GM23248 (cell line): ENCODE measurements around the gene KCNN1. TPM values are rescaled to one million over a fixed set of nuclear protein-coding genes. Genes with fewer than 3 reads are reported as not detected.
A peak's percentile ranks its signal among the peaks of the same experiment; 100 is the strongest.
"Not testable (repeated sequence)": the region's sequence is repeated elsewhere in the genome, so short reads cannot be mapped to it uniquely, and the experiment has no call there.

Experiments
- DNase-seq: peaks from one replicate; pipeline ENCODE4 v3.0.0-alpha.2; 2015
- H2AFZ ChIP-seq: fragments of 200-600 bp; sonication (generic); 2 replicates; pipeline ENCODE4 v1.6.1; 2016; ENCODE audit warnings: antibody characterized with exemption
- H3F3A ChIP-seq: fragments of 200-600 bp; sonication (generic); 2 replicates; pipeline ENCODE4 v1.6.1; 2016; ENCODE audit warnings: mild to moderate bottlenecking, antibody characterized with exemption, mixed run types; ENCODE audit not compliant: insufficient read depth
- H3K27ac ChIP-seq: fragments of 200-600 bp; sonication (generic); 2 replicates; pipeline ENCODE4 v1.5.1; 2016; ENCODE audit warnings: mild to moderate bottlenecking
- H3K27me3 ChIP-seq: fragments of 200-600 bp; sonication (generic); replicated peaks from 2 replicates; pipeline ENCODE4 v1.6.1; 2016; ENCODE audit warnings: mild to moderate bottlenecking; ENCODE audit not compliant: insufficient read depth
- H3K36me3 ChIP-seq: fragments of 200-600 bp; sonication (generic); 2 replicates; pipeline ENCODE4 v1.6.1; 2016; ENCODE audit warnings: low read depth, mild to moderate bottlenecking
- H3K4me1 ChIP-seq: fragments of 200-600 bp; sonication (generic); 2 replicates; pipeline ENCODE4 v1.6.1; 2016; ENCODE audit warnings: mild to moderate bottlenecking; ENCODE audit not compliant: insufficient read depth
- H3K4me2 ChIP-seq: fragments of 200-600 bp; sonication (generic); one replicate; pipeline ENCODE4 v1.6.1; 2016; ENCODE audit warnings: mild to moderate bottlenecking; ENCODE audit not compliant: unreplicated experiment
- H3K4me3 ChIP-seq: fragments of 200-600 bp; sonication (generic); 2 replicates; pipeline ENCODE4 v1.5.1; 2016; ENCODE audit warnings: mild to moderate bottlenecking
- H3K79me2 ChIP-seq: fragments of 200-600 bp; sonication (generic); 2 replicates; pipeline ENCODE4 v1.6.1; 2016; ENCODE audit warnings: mild to moderate bottlenecking; ENCODE audit not compliant: insufficient read depth
- H3K9ac ChIP-seq: fragments of 200-600 bp; sonication (generic); 2 replicates; pipeline ENCODE4 v1.6.1; 2016; ENCODE audit warnings: mild to moderate bottlenecking
- H3K9me2 ChIP-seq: fragments of 200-600 bp; sonication (generic); 2 replicates; pipeline ENCODE4 v1.6.1; 2016; ENCODE audit warnings: mixed run types, mild to moderate bottlenecking, moderate library complexity; ENCODE audit not compliant: insufficient read depth
- H3K9me3 ChIP-seq: fragments of 200-600 bp; sonication (generic); one replicate; pipeline ENCODE4 v1.6.1; 2017; ENCODE audit warnings: low read depth
- H4K20me1 ChIP-seq: fragments of 200-600 bp; sonication (generic); 2 replicates; pipeline ENCODE4 v1.6.0; 2016; ENCODE audit not compliant: insufficient read depth
- EZH2 ChIP-seq: fragments of 200-600 bp; sonication (generic); IDR thresholded peaks from 2 replicates; pipeline ENCODE4 v1.6.1; 2018; ENCODE audit warnings: antibody characterized with exemption, mild to moderate bottlenecking; ENCODE audit not compliant: insufficient read depth, poor library complexity, severe bottlenecking
- EZH2phosphoT487 ChIP-seq: fragments of 200-600 bp; sonication (generic); IDR thresholded peaks from 2 replicates; pipeline ENCODE4 v1.6.1; 2018; ENCODE audit warnings: antibody characterized with exemption, moderate library complexity, mild to moderate bottlenecking, low read depth; ENCODE audit not compliant: insufficient read depth
- WGBS, 2 experiments: methylation state at CpG; one replicate each; pipeline ENCODE4 v1.1.6; 2015 to 2017; ENCODE audit warnings: low lambda C conversion rate in 2 of 2, low coverage in 1 of 2; ENCODE audit errors: missing lambda C conversion rate in 2 of 2; 5-methylcytosine and 5-hydroxymethylcytosine counted together
- in situ Hi-C: fragments of 300-500 bp; cut with MboI; formaldehyde crosslinking; loops from 2 replicates; pipeline ENCODE4 v1.15.0; 2020
- polyA plus RNA-seq: library from polyadenylated mRNA; unstranded; fragments of >200 nt; fragmentation: Nextera tagmentation; extraction: Ambion mirVana; gene quantifications from 2 replicates; pipeline ENCODE4 v1.2.1, GENCODE V29; 2016
- total RNA-seq: library from RNA; depleted of rRNA; stranded (reverse); fragments of >200 nt; shearing (Covaris generic); gene quantifications from 2 replicates; pipeline ENCODE4 v1.2.3, GENCODE V29; 2014

The KCNN1 gene
- total and polyA plus RNA-seq, 2 experiments from 2014 or later: not detected

DNA sequence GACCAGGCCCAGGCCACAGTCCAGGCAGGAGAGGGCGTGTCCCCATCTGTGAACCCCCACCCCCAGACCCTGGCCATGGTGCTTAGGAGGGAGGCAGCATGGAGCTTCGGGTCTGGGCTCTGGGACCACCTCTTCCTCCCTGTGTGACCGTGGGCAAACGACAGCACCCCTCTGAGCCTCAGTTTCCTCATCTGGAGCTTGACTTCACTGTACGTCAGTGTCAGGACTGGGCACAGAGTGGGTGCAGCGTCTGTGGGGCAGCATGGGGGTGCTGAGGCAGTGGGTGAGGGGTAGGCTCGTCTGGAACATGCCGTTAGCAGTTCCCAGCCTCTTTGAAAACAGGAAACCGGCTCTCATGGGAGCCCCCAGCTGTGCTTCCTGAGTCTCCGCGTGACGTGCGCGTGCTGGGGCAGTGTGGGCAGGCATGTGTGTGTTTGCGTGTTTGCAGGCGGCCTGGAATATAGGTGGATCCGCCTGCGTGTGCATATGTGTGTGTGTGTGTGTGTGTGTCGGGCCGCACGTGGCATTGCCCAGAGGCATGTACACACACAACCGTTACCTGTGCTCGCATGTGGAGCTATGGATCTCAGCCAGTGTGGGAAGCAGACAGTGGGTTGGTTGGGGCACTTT lies 56.8 kb downstream of the KCNN1 start:
- WGBS, 2 experiments: 69 to 72% methylated on average over 23 of the region's 23 CpGs
- DNase-seq: no peak
- no peak overlapping the region for H3K4me2 ChIP-seq
- in situ Hi-C loops: no loop called here
- H3K4me3 ChIP-seq: no peak overlapping the region
- H3K9me3 ChIP-seq: no peaks in the 10 kb centered on the region
- H3F3A ChIP-seq: no peaks in the 10 kb centered on the region
- H3K9me2 ChIP-seq: no peaks in the 10 kb centered on the region
- H3K27me3 ChIP-seq: no peaks in the 10 kb centered on the region
- H4K20me1 ChIP-seq: no peaks in the 10 kb centered on the region
- H3K27ac ChIP-seq: no peak overlapping the region
- no peak overlapping the region for H3K9ac ChIP-seq
- peaks cover 23% of the 10 kb centered on the region for H3K4me1 ChIP-seq
- no peak for TF ChIP-seq EZH2phosphoT487
- TF ChIP-seq EZH2: no peak
- no peaks in the 10 kb centered on the region for H3K79me2 ChIP-seq
- no peaks in the 10 kb centered on the region for H3K36me3 ChIP-seq
- H2AFZ ChIP-seq: no peak overlapping the region

DNA sequence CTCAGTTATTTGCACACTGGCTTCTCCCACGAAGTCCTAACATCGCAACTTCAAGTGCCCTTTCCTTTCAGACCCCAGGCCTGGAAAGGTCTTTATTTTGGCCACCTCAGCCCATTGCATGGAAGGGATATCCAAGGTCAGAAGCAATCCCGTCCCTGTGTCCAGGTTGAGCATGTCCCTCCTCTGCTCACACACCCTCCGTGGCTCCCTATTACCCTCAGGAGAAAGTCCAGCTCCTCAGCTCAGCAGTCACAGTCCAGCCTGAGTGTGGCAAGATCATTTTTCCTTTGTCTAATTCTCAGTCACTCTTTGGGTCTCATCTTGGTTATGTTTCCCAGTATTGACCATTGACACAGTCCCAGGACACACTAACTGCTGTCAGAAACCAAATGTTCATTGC lies 60.2 kb downstream of the KCNN1 start:
- no peak overlapping the region for H3K9ac ChIP-seq
- H3K4me2 ChIP-seq: no peak overlapping the region
- no peak overlapping the region for H2AFZ ChIP-seq
- H3K9me2 ChIP-seq: no peaks in the 10 kb centered on the region
- no peaks in the 10 kb centered on the region for H3K27me3 ChIP-seq
- DNase-seq: no peak
- no peak for TF ChIP-seq EZH2phosphoT487
- no peak for TF ChIP-seq EZH2
- no peak overlapping the region for H3K4me3 ChIP-seq
- H3K36me3 ChIP-seq: no peaks in the 10 kb centered on the region
- H3K79me2 ChIP-seq: no peaks in the 10 kb centered on the region
- no peak overlapping the region for H3K27ac ChIP-seq
- whole genome bisulfite sequencing, 2 experiments: 82 to 87% methylated on average over 4 of the region's 4 CpGs
- no peaks in the 10 kb centered on the region for H3F3A ChIP-seq
- H3K4me1 ChIP-seq: no peaks in the 10 kb centered on the region
- H3K9me3 ChIP-seq: no peaks in the 10 kb centered on the region
- no peaks in the 10 kb centered on the region for H4K20me1 ChIP-seq
- in situ Hi-C loops: no loop called here

DNA sequence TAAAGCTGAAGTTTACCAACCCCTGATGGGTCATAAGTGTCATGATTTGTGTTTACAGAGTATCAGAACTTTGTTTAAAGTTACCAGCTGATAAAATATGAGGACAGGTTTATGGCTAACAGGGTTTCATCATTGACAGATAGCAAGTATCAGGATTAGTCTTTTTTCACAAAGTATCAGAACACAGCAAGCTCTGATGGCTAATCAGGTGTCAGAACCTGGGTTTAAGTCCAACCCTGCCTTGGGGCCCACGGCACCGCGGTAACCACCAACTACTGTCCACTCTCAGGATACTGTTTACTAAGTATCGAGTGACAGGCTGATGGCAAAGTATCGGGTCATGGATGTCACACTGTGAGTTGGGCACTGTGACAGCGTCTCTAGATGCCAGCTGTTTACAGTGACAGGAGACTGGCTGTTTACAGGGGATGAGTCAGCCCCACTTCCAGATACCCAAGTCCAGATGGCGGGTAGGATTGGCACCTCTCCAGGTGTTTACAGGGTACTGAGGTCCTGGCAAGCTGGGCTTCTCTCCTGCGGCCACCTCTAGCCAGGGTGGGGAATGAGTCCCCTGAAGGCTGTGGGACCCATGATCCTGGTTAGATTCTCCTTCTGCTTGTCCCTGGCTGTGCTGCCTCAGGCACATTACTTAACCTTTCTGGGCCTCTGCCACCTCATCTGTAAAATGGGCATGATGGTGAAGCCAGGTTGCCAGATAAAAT lies 62.9 kb downstream of the KCNN1 start:
- no peaks in the 10 kb centered on the region for H4K20me1 ChIP-seq
- DNase-seq: peak; percentile 23
- H3K9me2 ChIP-seq: no peaks in the 10 kb centered on the region
- no peaks in the 10 kb centered on the region for H3F3A ChIP-seq
- 24 to 32% methylated on average over 8 of the region's 8 CpGs for WGBS, 2 experiments
- no peaks in the 10 kb centered on the region for H3K4me1 ChIP-seq
- no peaks in the 10 kb centered on the region for H3K36me3 ChIP-seq
- H3K9me3 ChIP-seq: no peaks in the 10 kb centered on the region
- no peak overlapping the region for H3K4me3 ChIP-seq
- no peak overlapping the region for H2AFZ ChIP-seq
- H3K9ac ChIP-seq: no peak overlapping the region
- in situ Hi-C loops: no loop called here
- H3K27ac ChIP-seq: no peak overlapping the region
- TF ChIP-seq EZH2phosphoT487: no peak
- TF ChIP-seq EZH2: no peak
- H3K4me2 ChIP-seq: no peak overlapping the region
- H3K27me3 ChIP-seq: no peaks in the 10 kb centered on the region
- no peaks in the 10 kb centered on the region for H3K79me2 ChIP-seq

DNA sequence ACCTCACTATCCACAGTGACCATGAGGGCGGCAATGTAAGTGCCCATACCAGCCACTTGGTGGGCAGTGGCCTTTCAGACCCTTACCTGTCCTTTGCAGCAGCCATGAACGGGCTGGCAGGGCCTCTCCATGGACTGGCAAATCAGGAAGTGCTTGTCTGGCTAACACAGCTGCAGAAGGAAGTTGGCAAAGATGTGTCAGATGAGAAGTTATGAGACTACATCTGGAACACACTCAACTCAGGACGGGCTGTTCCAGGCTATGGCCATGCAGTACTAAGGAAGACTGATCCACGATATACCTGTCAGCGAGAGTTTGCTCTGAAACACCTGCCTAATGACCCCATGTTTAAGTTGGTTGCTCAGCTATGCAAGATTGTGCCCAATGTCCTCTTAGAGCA lies 64.5 kb downstream of the KCNN1 start:
- H3K4me1 ChIP-seq, in situ Hi-C loops, H3F3A ChIP-seq, H2AFZ ChIP-seq, H3K4me3 ChIP-seq, H3K9ac ChIP-seq, H3K27ac ChIP-seq, H3K4me2 ChIP-seq, H3K79me2 ChIP-seq, H3K36me3 ChIP-seq, H3K9me3 ChIP-seq, DNase-seq, H3K27me3 ChIP-seq, H4K20me1 ChIP-seq, H3K9me2 ChIP-seq: not testable (repeated sequence)
- 87% methylated on average over 5 of the region's 5 CpGs for WGBS, 2 experiments

DNA sequence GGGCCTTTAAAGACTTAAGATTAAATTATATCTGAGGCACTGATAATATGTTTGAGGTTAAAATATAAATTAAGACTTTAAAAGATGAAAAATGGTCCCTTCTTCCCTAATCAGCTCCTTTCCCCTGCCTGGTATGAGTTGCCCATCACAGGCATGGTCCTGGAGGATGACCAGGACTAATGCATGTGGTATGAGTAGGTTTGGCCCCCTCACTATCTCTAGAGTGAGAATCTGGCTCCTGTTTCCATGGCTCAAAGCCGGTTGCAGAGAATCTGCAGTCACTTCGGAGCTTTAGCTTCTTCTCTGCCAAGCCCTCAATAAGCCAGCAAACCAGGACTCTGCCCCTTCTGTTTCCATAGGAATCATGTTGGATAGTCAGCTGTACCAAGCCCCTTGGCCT lies 65.2 kb downstream of the KCNN1 start:
- not testable (repeated sequence) for H2AFZ ChIP-seq

More for the DNA sequence above, 65.2 kb downstream of the KCNN1 start:
- H3K27ac ChIP-seq, H3K4me1 ChIP-seq, H3K9ac ChIP-seq, H4K20me1 ChIP-seq, H3K4me2 ChIP-seq, H3F3A ChIP-seq, DNase-seq, H3K9me3 ChIP-seq, H3K9me2 ChIP-seq, H3K4me3 ChIP-seq, H3K27me3 ChIP-seq, H3K79me2 ChIP-seq, H3K36me3 ChIP-seq, in situ Hi-C loops: not testable (repeated sequence)
- WGBS, 2 experiments: 19 to 26% methylated on average over 2 of the region's 2 CpGs
